Tibial artery (tissue), 4 donors: ENCODE results near the gene PRRT2.

Experiments used
- DNase-seq, 2 donors: peaks; one replicate each; pipeline ENCODE4 v3.0.0-alpha.2; 2019
- H3K27ac ChIP-seq, 2 donors: fragments of 200-600 bp; sonication (generic) in 1 of 2; 1 replicate in 1 of 2; 2 replicates in 1 of 2; pipeline ENCODE4 v1.5.1; 2018 to 2019; ENCODE audit warnings: mild to moderate bottlenecking in 1 of 2
- H3K27me3 ChIP-seq, 2 donors: fragments of 200-600 bp; sonication (generic) in 1 of 2; one replicate each; pipeline versions ENCODE4 v1.5.1 to v1.6.0; 2016 to 2019
- H3K36me3 ChIP-seq, 3 donors: fragments of 200-600 bp; sonication (generic) in 2 of 3; one replicate each; pipeline ENCODE4 v1.5.1; 2016 to 2019; ENCODE audit warnings: mild to moderate bottlenecking in 2 of 3
- H3K4me1 ChIP-seq, 4 donors: fragments of 200-600 bp; sonication (generic) in 2 of 4; 1 replicate in 3 of 4; 2 replicates in 1 of 4; pipeline ENCODE4 v1.5.1; 2016 to 2019
- H3K4me3 ChIP-seq, 2 donors: fragments of 200-600 bp; sonication (generic) in 1 of 2; 1 replicate in 1 of 2; 2 replicates in 1 of 2; pipeline ENCODE4 v1.5.1; 2018 to 2019; ENCODE audit warnings: mild to moderate bottlenecking in 2 of 2
- H3K9me3 ChIP-seq, 3 donors: fragments of 200-600 bp; sonication (generic) in 1 of 3; one replicate each; pipeline ENCODE4 v1.5.1; 2016 to 2019
- intact Hi-C: fragments of 100-400 bp; cut with DNase I; formaldehyde crosslinking; loops from one replicate; pipeline ENCODE4 v1.15.0; 2023; ENCODE audit warnings: low total_unique reads
- TF ChIP-seq, protein P1 (sequence below), 2 experiments: fragments of 200-600 bp in 1 of 2; fragments of 450-650 bp in 1 of 2; IDR thresholded peaks; one replicate each; pipeline ENCODE4 v1.5.1; 2017 to 2019; ENCODE audit warnings: antibody characterized with exemption in 2 of 2, mild to moderate bottlenecking in 1 of 2, moderate library complexity in 1 of 2

Gene PRRT2

DNA sequence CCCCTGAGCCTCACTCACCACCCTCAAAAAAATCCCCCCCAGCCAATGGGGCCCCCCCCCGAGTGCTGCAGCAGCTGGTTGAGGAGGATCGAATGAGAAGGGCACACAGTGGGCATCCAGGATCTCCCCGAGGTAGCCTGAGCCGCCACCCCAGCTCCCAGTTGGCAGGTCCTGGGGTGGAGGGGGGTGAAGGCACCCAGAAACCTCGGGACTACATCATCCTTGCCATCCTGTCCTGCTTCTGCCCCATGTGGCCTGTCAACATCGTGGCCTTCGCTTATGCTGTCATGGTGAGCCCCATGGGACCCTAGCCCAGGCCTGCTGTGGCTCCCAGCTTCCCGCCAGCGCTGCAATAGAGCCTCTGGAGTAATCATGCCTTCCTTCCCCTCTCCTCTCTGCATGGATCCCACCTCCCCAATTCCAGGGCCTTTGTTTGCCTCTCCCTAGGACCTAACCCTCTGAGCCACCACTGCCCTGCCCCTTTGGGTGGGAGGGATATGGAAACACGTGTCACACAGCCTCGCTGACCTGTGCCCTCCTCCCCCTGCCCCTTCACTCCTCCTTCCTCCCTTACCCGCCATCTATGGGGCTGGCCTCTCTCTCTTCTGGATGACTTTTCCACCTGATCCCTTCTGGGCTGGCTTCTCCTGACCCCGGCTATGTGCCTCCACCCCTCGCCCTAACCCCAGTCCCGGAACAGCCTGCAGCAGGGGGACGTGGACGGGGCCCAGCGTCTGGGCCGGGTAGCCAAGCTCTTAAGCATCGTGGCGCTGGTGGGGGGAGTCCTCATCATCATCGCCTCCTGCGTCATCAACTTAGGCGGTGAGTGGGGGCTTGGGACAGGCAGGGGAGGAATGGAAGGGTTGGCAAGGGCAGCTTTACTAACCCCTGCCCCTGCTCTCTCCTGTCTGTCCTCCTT is 1.9 kb downstream of the PRRT2 start:
- intact Hi-C loops, result loop anchor here (10.0 kb wide), 1 partner anchor 181 kb away; the partner anchor contains the start of genes HIRIP3 and INO80E
- peak overlapping the region; percentile 79 to 86 for H3K4me3 ChIP-seq

DNA sequence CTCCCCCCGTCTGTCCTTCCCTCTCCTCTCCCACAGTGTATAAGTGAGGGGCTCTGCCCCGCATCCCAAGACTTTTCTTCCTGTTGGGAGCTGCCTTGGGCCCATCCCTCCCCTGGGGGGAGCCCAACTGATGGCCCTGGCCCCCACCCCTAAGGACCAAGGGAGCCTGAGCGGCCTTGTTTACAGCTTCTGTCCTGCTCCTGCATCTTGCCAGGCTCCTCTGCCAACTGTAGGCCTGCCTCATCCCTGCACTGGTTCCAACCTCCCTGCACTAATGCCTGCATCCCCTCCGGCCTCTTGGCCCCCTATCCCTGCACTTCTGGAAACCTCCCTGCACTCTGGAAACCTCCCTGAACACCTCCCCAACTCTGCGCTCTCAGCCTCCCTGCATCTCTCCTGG is 2.6 kb downstream of the PRRT2 start:
- no peaks in the 10 kb centered on the region for H3K9me3 ChIP-seq
- TF ChIP-seq, protein P1, sequence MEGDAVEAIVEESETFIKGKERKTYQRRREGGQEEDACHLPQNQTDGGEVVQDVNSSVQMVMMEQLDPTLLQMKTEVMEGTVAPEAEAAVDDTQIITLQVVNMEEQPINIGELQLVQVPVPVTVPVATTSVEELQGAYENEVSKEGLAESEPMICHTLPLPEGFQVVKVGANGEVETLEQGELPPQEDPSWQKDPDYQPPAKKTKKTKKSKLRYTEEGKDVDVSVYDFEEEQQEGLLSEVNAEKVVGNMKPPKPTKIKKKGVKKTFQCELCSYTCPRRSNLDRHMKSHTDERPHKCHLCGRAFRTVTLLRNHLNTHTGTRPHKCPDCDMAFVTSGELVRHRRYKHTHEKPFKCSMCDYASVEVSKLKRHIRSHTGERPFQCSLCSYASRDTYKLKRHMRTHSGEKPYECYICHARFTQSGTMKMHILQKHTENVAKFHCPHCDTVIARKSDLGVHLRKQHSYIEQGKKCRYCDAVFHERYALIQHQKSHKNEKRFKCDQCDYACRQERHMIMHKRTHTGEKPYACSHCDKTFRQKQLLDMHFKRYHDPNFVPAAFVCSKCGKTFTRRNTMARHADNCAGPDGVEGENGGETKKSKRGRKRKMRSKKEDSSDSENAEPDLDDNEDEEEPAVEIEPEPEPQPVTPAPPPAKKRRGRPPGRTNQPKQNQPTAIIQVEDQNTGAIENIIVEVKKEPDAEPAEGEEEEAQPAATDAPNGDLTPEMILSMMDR (IDR thresholded peaks at IDR 0.05), result no peak
- H3K27ac ChIP-seq, result peak overlapping the region; percentile 90 to 97
- no peaks in the 10 kb centered on the region for H3K27me3 ChIP-seq
- no peak for DNase-seq
- H3K4me1 ChIP-seq, result peaks cover 8 to 70% (median 56%) of the 10 kb centered on the region in 4 donors
- intact Hi-C loops, result loop anchor here (10.0 kb wide), 1 partner anchor 180 kb away; the partner anchor contains the start of genes HIRIP3 and INO80E
- H3K36me3 ChIP-seq, result peaks cover 4 to 28% (median 8%) of the 10 kb centered on the region in 3 donors
- peak overlapping the region; percentile 63 to 79 for H3K4me3 ChIP-seq

More for the DNA sequence above, 1.9 kb downstream of the PRRT2 start:
- Histone ChIP-seq H3K27me3 (no peaks in the 10 kb centered on the region), H3K9me3 (no peaks in the 10 kb centered on the region), H3K27ac (peak overlapping the region; percentile 90 to 97), H3K4me1 (peaks cover 11 to 70% (median 60%) of the 10 kb centered on the region in 4 donors), H3K36me3 (peaks cover 7 to 30% (median 8%) of the 10 kb centered on the region in 3 donors)
- TF ChIP-seq, protein P1 (IDR thresholded peaks at IDR 0.05), result no peak
- DNase-seq, result no peak

DNA sequence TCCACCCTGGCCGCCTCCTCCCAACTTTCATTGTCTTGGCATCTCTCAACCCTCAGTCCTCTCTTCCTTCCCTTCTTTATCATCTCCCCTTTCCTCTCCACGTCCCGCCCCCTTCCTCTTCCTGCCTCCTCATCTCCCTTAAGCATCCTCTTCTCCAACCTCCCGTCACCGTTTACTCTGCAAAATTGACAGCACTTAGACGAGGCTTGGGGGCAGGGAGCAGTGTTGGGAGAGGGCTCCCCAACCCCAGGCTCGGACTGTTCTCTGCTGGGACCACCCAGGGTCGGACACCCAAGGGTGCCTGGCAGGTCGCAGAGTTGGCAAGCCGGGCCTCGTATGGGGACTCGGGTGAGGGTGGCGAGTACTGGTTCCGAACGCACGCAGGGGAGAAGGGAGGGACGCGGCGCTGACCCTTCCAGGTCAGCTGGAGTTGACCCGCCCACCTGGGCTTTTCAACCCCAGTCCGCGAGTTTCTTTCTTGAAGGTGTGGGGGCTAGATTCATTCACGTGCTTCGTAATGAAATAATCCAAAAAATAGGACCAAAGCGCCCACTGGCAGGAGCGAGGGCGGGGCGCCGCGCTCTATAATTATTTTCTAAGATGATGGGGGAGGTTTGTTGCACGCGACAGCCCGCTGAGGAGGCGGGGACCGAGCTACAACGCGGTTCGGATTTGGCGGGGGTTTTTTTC is 3.2 kb downstream of the PRRT2 start:
- intact Hi-C loops, result loop anchor here (10.0 kb wide), 1 partner anchor 180 kb away; the partner anchor contains the start of genes HIRIP3 and INO80E
- Histone ChIP-seq H3K27me3 (no peaks in the 10 kb centered on the region), H3K36me3 (peaks cover 5 to 24% (median 9%) of the 10 kb centered on the region in 3 donors), H3K27ac (peak overlapping the region; percentile 90 to 97), H3K4me3 (peak overlapping the region; percentile 63 to 79), H3K9me3 (no peaks in the 10 kb centered on the region), H3K4me1 (peaks cover 8 to 70% (median 55%) of the 10 kb centered on the region in 4 donors)
- TF ChIP-seq, protein P1 (IDR thresholded peaks at IDR 0.05), result no peak
- DNase-seq, result peak in 1 of 2 donors; percentile 83

DNA sequence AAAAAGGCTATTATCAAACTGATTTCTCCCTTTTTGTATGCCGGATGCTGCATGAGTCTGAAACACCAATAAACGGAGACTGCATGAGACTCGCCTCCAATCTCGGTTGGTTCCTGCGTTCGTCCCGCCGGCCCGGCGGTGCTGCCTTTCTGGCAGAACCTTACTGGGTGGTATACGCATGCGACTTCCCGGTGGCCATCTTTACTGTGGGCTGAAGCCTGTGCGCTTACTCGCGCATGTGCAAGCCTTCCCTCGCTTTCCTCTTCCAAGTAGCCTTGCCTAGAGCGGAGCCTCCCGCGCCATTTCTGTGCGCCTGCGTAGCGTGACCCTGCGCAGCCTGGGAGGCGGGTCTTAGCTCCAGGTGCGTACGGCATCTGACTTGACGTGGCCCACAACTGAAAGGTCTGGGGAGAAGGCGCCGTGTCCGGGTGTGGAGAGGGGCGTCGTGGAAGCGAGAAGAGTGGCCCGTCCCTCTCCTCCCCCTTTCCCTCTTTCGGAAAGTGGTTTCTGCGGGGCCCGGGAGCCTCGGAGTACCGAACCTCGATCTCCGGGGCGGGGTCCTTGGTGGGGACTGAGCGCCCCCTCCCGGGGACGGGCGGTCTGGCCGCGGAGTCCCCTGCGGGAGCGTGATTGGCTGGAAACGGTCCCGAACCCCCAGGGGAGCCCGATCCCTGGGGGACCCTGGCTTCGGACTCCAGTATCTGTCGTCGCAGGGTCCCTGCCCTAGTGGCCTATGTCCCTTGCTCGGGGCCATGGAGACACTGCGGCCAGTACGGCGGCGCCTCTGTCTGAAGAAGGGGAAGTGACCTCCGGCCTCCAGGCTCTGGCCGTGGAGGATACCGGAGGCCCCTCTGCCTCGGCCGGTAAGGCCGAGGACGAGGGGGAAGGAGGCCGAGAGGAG is 4.0 kb downstream of the PRRT2 start, which contains the start of gene PAGR1:
Gene PAGR1 (plus strand): TSS at position 360 of the 901 bp plus-strand sequence. CDS start 374 bp downstream, at position 734.
- peaks cover 2 to 64% (median 49%) of the 10 kb centered on the region in 4 donors for H3K4me1 ChIP-seq
- peak within 1 kb of the TSS; percentile 90 to 97 for H3K27ac ChIP-seq
- intact Hi-C loops, result loop anchor here (10.0 kb wide), 1 partner anchor 179 kb away; the partner anchor contains the start of genes HIRIP3 and INO80E
- no peaks in the 10 kb centered on the region for H3K9me3 ChIP-seq
- peak within 1 kb of the TSS; percentile 63 to 79 for H3K4me3 ChIP-seq
- DNase-seq, result peak; percentile 98 to 99
- H3K36me3 ChIP-seq, result peaks cover 5 to 22% (median 9%) of the 10 kb centered on the region in 3 donors
- H3K27me3 ChIP-seq, result no peaks in the 10 kb centered on the region
- TF ChIP-seq, protein P1 (IDR thresholded peaks at IDR 0.05), result peak; percentile 84 to 92
